Measurements from ENCODE around the gene TMEM263. TPM values are rescaled to one million over a fixed set of nuclear protein-coding genes. Genes with fewer than 3 reads are reported as not detected.

Gene TMEM263
- total and polyA plus RNA-seq, 2 donors (not counting 3 experiments of a cell fraction or from before 2014, with no cell fraction given): 22.5 to 72.5 TPM

- no TSS peak for BruUV-seq (replicated peaks)
- no peaks in the 10 kb centered on the region for H3K9me3 ChIP-seq (replicated peaks; ENCODE audit: control insufficient read depth, insufficient read depth, low read length)
- peaks cover 16% of the 10 kb centered on the region for H3K4me1 ChIP-seq (ENCODE audit: control insufficient read depth, extremely low read depth, insufficient read depth, low read length)
- H3K27me3 ChIP-seq (ENCODE audit: control insufficient read depth in 2 of 2, insufficient read depth in 2 of 2, low read length in 2 of 2): no peaks in the 10 kb centered on the region
- no peak overlapping the region for H2AFZ ChIP-seq (ENCODE audit: low read depth, low read length)
- dilution Hi-C loops (cut with MboI; ENCODE audit: extremely low pct_ligation_motif_present, low sequenced_read_pairs) (no loop called here), intact Hi-C loops (cut with micrococcal nuclease) (no loop called here)
- no peak overlapping the region for H3K4me2 ChIP-seq (ENCODE audit: insufficient read depth, low read length)
- DNase-seq (ENCODE audit: low read depth, low spot score): no peak
- FAIRE-seq: no peak
- no peak for TF ChIP-seq POLR2A (IDR thresholded peaks at IDR 0.05; ENCODE audit: low read depth, low read length)
- TF ChIP-seq EZH2 (IDR thresholded peaks at IDR 0.05; ENCODE audit: borderline replicate concordance, low read depth, low read length, severe bottlenecking): no peak
- no peak for TF ChIP-seq POLR2AphosphoS5 (IDR thresholded peaks at IDR 0.05; ENCODE audit: insufficient read depth, low read depth, low read length)
- TF ChIP-seq MYC (IDR thresholded peaks at IDR 0.05; ENCODE audit: low read depth, low read length): no peak
- no peak for TF ChIP-seq FOS (IDR thresholded peaks at IDR 0.05; ENCODE audit: borderline replicate concordance, insufficient read depth, low read length)
- no peak for TF ChIP-seq CTCF (IDR thresholded peaks at IDR 0.05; ENCODE audit: extremely low read depth in 1 of 2, insufficient read depth in 1 of 2, low read depth in 1 of 2, low read length in 2 of 2)
- no peak for TF ChIP-seq MAX (IDR thresholded peaks at IDR 0.05; ENCODE audit: insufficient read depth, insufficient read length)
- TF ChIP-seq JUN (IDR thresholded peaks at IDR 0.05; ENCODE audit: borderline replicate concordance, insufficient read depth, insufficient read length, low read depth): no peak
- no peak overlapping the region for H3K9ac ChIP-seq (replicated peaks; ENCODE audit: extremely low read depth, insufficient read depth, low read length)
- H4K20me1 ChIP-seq (replicated peaks; ENCODE audit: control insufficient read depth, extremely low read depth, insufficient read depth, low read length): no peaks in the 10 kb centered on the region
- no peak overlapping the region for H3K27ac ChIP-seq (ENCODE audit: insufficient read depth, low read depth, low read length)
- H3K4me3 ChIP-seq (replicated peaks in 1 of 3; ENCODE audit: insufficient read depth in 1 of 3, low read depth in 1 of 3, low read length in 3 of 3): no peak overlapping the region
- H3K79me2 ChIP-seq (ENCODE audit: control insufficient read depth, insufficient read depth, low read length): no peaks in the 10 kb centered on the region
- ChIA-PET POLR2A (no interaction called here), CTCF (interaction anchor here (2.4 kb wide), 1 partner anchor 107 kb away, joined by 7 read pairs; no protein-coding TSS in a partner anchor)
- peaks cover 0 to 2% of the 10 kb centered on the region in 2 experiments for H3K36me3 ChIP-seq (ENCODE audit: control insufficient read depth in 2 of 2, extremely low read depth in 1 of 2, insufficient read depth in 2 of 2, low read length in 2 of 2)
- H3K9me1 ChIP-seq (replicated peaks; ENCODE audit: control insufficient read depth, extremely low read depth, insufficient read depth, low read length): no peaks in the 10 kb centered on the region
Observed at GRCh38 chr12:106984588-106985137, 29.0 kb downstream of the TMEM263 start.
